H9 (cell line): ENCODE results near the gene WNT3. TPM values are rescaled to one million over a fixed set of nuclear protein-coding genes. Genes with fewer than 3 reads are reported as not detected.

ENCODE experiments used
- DNase-seq: peaks from one replicate; pipeline ENCODE4 v3.0.0-alpha.2; 2017
- H2AFZ ChIP-seq: one replicate; pipeline ENCODE4 v1.6.1; 2013; ENCODE audit warnings: mild to moderate bottlenecking, low read length, control low read depth, moderate library complexity
- H2AK5ac ChIP-seq: 2 replicates; pipeline ENCODE4 v1.6.1; 2013; ENCODE audit warnings: low read length, control low read depth, mixed read lengths; ENCODE audit not compliant: insufficient read length
- H2BK120ac ChIP-seq: one replicate; pipeline ENCODE4 v1.6.1; 2013; ENCODE audit warnings: low read depth, mild to moderate bottlenecking, low read length, control low read depth, inconsistent platforms; ENCODE audit not compliant: poor library complexity, severe bottlenecking
- H2BK12ac ChIP-seq: 2 replicates; pipeline ENCODE4 v1.6.1; 2013; ENCODE audit warnings: low read length, control low read depth, mixed read lengths, low read depth; ENCODE audit not compliant: insufficient read length
- H2BK15ac ChIP-seq: 2 replicates; pipeline ENCODE4 v1.6.1; 2013; ENCODE audit warnings: low read depth, low read length, control low read depth
- H2BK20ac ChIP-seq: one replicate; pipeline ENCODE4 v1.6.1; 2013; ENCODE audit warnings: low read depth, mild to moderate bottlenecking, low read length, control low read depth, inconsistent platforms; ENCODE audit not compliant: poor library complexity, severe bottlenecking
- H2BK5ac ChIP-seq: 2 replicates; pipeline ENCODE4 v1.6.1; 2013; ENCODE audit warnings: low read length, control low read depth, mixed read lengths; ENCODE audit not compliant: insufficient read length
- H3K14ac ChIP-seq: 2 replicates; pipeline ENCODE4 v1.6.1; 2013; ENCODE audit warnings: low read length, control low read depth; ENCODE audit not compliant: insufficient read depth
- H3K18ac ChIP-seq: 2 replicates; pipeline ENCODE4 v1.6.1; 2013; ENCODE audit warnings: low read depth, mild to moderate bottlenecking, mixed read lengths, low read length, control low read depth; ENCODE audit not compliant: insufficient read length
- H3K23ac ChIP-seq: 2 replicates; pipeline ENCODE4 v1.6.1; 2013; ENCODE audit warnings: low read length, control low read depth, mixed read lengths, low read depth; ENCODE audit not compliant: insufficient read length
- H3K23me2 ChIP-seq: 2 replicates; pipeline ENCODE4 v1.6.1; 2013; ENCODE audit warnings: low read depth, mild to moderate bottlenecking, mixed read lengths, low read length, control low read depth; ENCODE audit not compliant: insufficient read length, poor library complexity, severe bottlenecking
- H3K27ac ChIP-seq: 2 replicates; pipeline ENCODE4 v1.5.1; 2013; ENCODE audit warnings: low read length, control low read depth, mixed read lengths, low read depth; ENCODE audit not compliant: insufficient read length
- H3K27me3 ChIP-seq: 2 replicates; pipeline ENCODE4 v1.6.1; 2013; ENCODE audit warnings: low read length, control low read depth, inconsistent platforms; ENCODE audit not compliant: insufficient read depth
- H3K4ac ChIP-seq: 2 replicates; pipeline ENCODE4 v1.6.1; 2013; ENCODE audit warnings: low read depth, mild to moderate bottlenecking, control low read depth, inconsistent platforms, low read length, moderate library complexity
- H3K4me1 ChIP-seq: 2 replicates; pipeline ENCODE4 v1.6.1; 2013; ENCODE audit warnings: low read length, control low read depth, inconsistent platforms; ENCODE audit not compliant: insufficient read depth
- H3K4me2 ChIP-seq: 2 replicates; pipeline ENCODE4 v1.6.1; 2013; ENCODE audit warnings: low read length, control low read depth, mixed read lengths; ENCODE audit not compliant: insufficient read length, insufficient read depth
- H3K56ac ChIP-seq: 2 replicates; pipeline ENCODE4 v1.6.1; 2013; ENCODE audit warnings: low read depth, mild to moderate bottlenecking, mixed read lengths, low read length, control low read depth; ENCODE audit not compliant: insufficient read length
- H3K79me1 ChIP-seq: 2 replicates; pipeline ENCODE4 v1.6.1; 2013; ENCODE audit warnings: low read depth, mild to moderate bottlenecking, moderate library complexity, low read length, control low read depth, inconsistent platforms; ENCODE audit not compliant: insufficient read depth, poor library complexity, severe bottlenecking
- H3K79me2 ChIP-seq: 2 replicates; pipeline ENCODE4 v1.6.1; 2013; ENCODE audit warnings: low read length, control low read depth, inconsistent platforms; ENCODE audit not compliant: insufficient read depth
- H3K9ac ChIP-seq: 2 replicates; pipeline ENCODE4 v1.6.1; 2013; ENCODE audit warnings: low read length, control low read depth, mixed read lengths; ENCODE audit not compliant: insufficient read length; ENCODE audit errors: extremely low read depth
- H3K9me3 ChIP-seq: one replicate; pipeline ENCODE4 v1.6.1; 2013; ENCODE audit warnings: low read depth, low read length, inconsistent platforms; ENCODE audit not compliant: control insufficient read depth
- H3T11ph ChIP-seq: one replicate; pipeline ENCODE4 v1.6.1; 2013; ENCODE audit warnings: mild to moderate bottlenecking, low read length, control low read depth, inconsistent platforms
- H4K20me1 ChIP-seq: one replicate; pipeline ENCODE4 v1.6.1; 2013; ENCODE audit not compliant: control insufficient read depth, insufficient read length, insufficient read depth
- H4K5ac ChIP-seq: 2 replicates; pipeline ENCODE4 v1.6.1; 2013; ENCODE audit warnings: low read depth, mild to moderate bottlenecking, mixed read lengths, low read length, control low read depth; ENCODE audit not compliant: insufficient read length
- H4K8ac ChIP-seq: replicated peaks from 2 replicates; pipeline ENCODE4 v1.6.1; 2013; ENCODE audit warnings: low read length, control low read depth, mixed read lengths, low read depth; ENCODE audit not compliant: insufficient read length
- H4K91ac ChIP-seq: 2 replicates; pipeline ENCODE4 v1.6.1; 2013; ENCODE audit warnings: low read depth, mild to moderate bottlenecking, moderate library complexity, mixed read lengths, low read length, control low read depth; ENCODE audit not compliant: insufficient read length
- H3K27ac Mint-ChIP-seq, 3 experiments: 2 replicates in 2 of 3; 3 replicates in 1 of 3; pipeline ENCODE4 v1.8.0; 2020 to 2021; ENCODE audit warnings: mixed read lengths in 3 of 3, mild to moderate bottlenecking in 1 of 3, moderate library complexity in 1 of 3
- H3K27me3 Mint-ChIP-seq: 2 replicates; pipeline ENCODE4 v1.8.0; 2021; ENCODE audit warnings: low read depth, mild to moderate bottlenecking, moderate library complexity, mixed read lengths
- H3K36me3 Mint-ChIP-seq, 3 experiments: 2 replicates in 2 of 3; 3 replicates in 1 of 3; pipeline ENCODE4 v1.8.0; 2020 to 2021; ENCODE audit warnings: low read depth in 3 of 3, mixed read lengths in 3 of 3; ENCODE audit not compliant: insufficient read depth in 1 of 3
- H3K4me1 Mint-ChIP-seq, 2 experiments: 2 replicates each; pipeline ENCODE4 v1.8.0; 2020; ENCODE audit warnings: mixed read lengths in 2 of 2
- H3K4me3 Mint-ChIP-seq, 2 experiments: 2 replicates in 1 of 2; 3 replicates in 1 of 2; pipeline ENCODE4 v1.8.0; 2020 to 2021; ENCODE audit warnings: mild to moderate bottlenecking in 2 of 2, mixed read lengths in 2 of 2, moderate library complexity in 1 of 2
- H3K9me3 Mint-ChIP-seq, 2 experiments: 2 replicates in 1 of 2; 3 replicates in 1 of 2; pipeline ENCODE4 v1.8.0; 2020; ENCODE audit warnings: mild to moderate bottlenecking in 2 of 2, mixed read lengths in 2 of 2, moderate library complexity in 1 of 2
- WGBS: extraction: QIAGEN DNeasy Blood & Tissue Kit; methylation state at CpG from one replicate; pipeline ENCODE4 v1.1.7; 2013; ENCODE audit warnings: missing lambda C conversion rate, low lambda C conversion rate, mixed read lengths; ENCODE audit not compliant: insufficient read length; ENCODE audit errors: extremely low coverage; 5-methylcytosine and 5-hydroxymethylcytosine counted together
- total RNA-seq: library from RNA; stranded (reverse); gene quantifications from 2 replicates; pipeline ENCODE4 v1.2.1, GENCODE V29; 2021
- TF ChIP-seq, protein P1 (sequence below): fragments of 200-600 bp; sonication (generic); conservative IDR thresholded peaks from 3 replicates; pipeline ENCODE4 v1.8.0; 2021; ENCODE audit warnings: antibody characterized with exemption, mild to moderate bottlenecking

Gene WNT3
- total RNA-seq, 1 experiment from 2014 or later: 22.4 TPM

DNA sequence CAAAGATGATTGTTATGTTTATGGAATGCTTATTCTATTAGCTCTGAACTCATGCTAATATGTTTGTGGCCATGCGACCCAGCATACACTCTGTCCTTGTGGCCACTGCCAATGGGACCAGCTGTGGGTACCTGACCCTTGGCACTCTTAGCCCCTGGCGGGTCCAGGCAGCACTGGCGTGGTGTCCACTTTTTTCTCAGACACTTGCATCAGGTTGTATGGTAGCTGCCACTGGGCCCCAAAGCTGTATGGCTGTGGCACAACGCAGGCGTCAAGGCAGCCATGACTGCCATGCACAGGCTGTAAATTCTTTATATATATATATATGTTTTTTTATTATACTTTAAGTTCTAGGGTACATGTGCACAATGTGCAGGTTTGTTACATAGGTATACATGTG is 20.7 kb upstream of the WNT3 start:
- Histone ChIP-seq H3K9me3 (no peaks in the 10 kb centered on the region), H3K23me2 (peaks cover 4% of the 10 kb centered on the region), H2BK12ac (no peak overlapping the region), H3K4ac (no peak overlapping the region), H2BK5ac (no peak overlapping the region), H4K91ac (no peak overlapping the region), H3K9ac (no peak overlapping the region), H2BK15ac (no peak overlapping the region), H2AK5ac (no peak overlapping the region), H4K5ac (no peak overlapping the region), H3K18ac (no peak overlapping the region), H3K56ac (no peak overlapping the region), H3K27me3 (peaks cover 9% of the 10 kb centered on the region), H3K27ac (no peak overlapping the region), H3K79me2 (no peaks in the 10 kb centered on the region), H3K4me1 (no peaks in the 10 kb centered on the region), H2BK120ac (no peak overlapping the region), H3T11ph (no peak overlapping the region), H3K23ac (no peak overlapping the region), H4K8ac (no peak overlapping the region), H2BK20ac (no peak overlapping the region), H3K14ac (no peak overlapping the region), H3K4me2 (no peak overlapping the region), H3K79me1 (no peaks in the 10 kb centered on the region), H2AFZ (no peak overlapping the region), H4K20me1 (no peaks in the 10 kb centered on the region)
- TF ChIP-seq, protein P1, sequence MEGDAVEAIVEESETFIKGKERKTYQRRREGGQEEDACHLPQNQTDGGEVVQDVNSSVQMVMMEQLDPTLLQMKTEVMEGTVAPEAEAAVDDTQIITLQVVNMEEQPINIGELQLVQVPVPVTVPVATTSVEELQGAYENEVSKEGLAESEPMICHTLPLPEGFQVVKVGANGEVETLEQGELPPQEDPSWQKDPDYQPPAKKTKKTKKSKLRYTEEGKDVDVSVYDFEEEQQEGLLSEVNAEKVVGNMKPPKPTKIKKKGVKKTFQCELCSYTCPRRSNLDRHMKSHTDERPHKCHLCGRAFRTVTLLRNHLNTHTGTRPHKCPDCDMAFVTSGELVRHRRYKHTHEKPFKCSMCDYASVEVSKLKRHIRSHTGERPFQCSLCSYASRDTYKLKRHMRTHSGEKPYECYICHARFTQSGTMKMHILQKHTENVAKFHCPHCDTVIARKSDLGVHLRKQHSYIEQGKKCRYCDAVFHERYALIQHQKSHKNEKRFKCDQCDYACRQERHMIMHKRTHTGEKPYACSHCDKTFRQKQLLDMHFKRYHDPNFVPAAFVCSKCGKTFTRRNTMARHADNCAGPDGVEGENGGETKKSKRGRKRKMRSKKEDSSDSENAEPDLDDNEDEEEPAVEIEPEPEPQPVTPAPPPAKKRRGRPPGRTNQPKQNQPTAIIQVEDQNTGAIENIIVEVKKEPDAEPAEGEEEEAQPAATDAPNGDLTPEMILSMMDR: no peak
- no peak for DNase-seq
- H3K9me3 Mint-ChIP-seq: peaks cover 20 to 21% of the 10 kb centered on the region in 2 experiments
- H3K27ac Mint-ChIP-seq: no peak overlapping the region
- WGBS: no CpG with 5 or more reads among the region's 5 CpGs
- H3K27me3 Mint-ChIP-seq: peaks cover 39% of the 10 kb centered on the region
- H3K4me1 Mint-ChIP-seq: peaks cover 9 to 12% of the 10 kb centered on the region in 2 experiments
- no peak overlapping the region for H3K4me3 Mint-ChIP-seq
- peaks cover 0 to 12% (median 0%) of the 10 kb centered on the region in 3 experiments; a peak in 4 of 7 replicates for H3K36me3 Mint-ChIP-seq
